Neuronal stem cell (in vitro differentiated cells): ENCODE data around the gene THRA.

Source experiments
- DNase-seq: peaks from one replicate; pipeline ENCODE4 v3.0.0-alpha.2; 2013; ENCODE audit warnings: low spot score
- H2AFZ ChIP-seq: one replicate; pipeline ENCODE4 v1.6.1; 2013; ENCODE audit warnings: mild to moderate bottlenecking, low read length, inconsistent platforms
- H2AK5ac ChIP-seq: 2 replicates; pipeline ENCODE4 v1.6.1; 2013; ENCODE audit warnings: low read depth, mild to moderate bottlenecking, inconsistent platforms, low read length, moderate library complexity, mixed read lengths
- H2BK120ac ChIP-seq: 2 replicates; pipeline ENCODE4 v1.6.1; 2013; ENCODE audit warnings: low read depth, mild to moderate bottlenecking, inconsistent platforms, low read length, moderate library complexity, mixed read lengths
- H2BK12ac ChIP-seq: one replicate; pipeline ENCODE4 v1.6.1; 2013; ENCODE audit warnings: low read length, inconsistent platforms
- H2BK15ac ChIP-seq: 2 replicates; pipeline ENCODE4 v1.6.1; 2013; ENCODE audit warnings: mild to moderate bottlenecking, low read length, inconsistent platforms, mixed read lengths
- H2BK5ac ChIP-seq: one replicate; pipeline ENCODE4 v1.6.1; 2013; ENCODE audit warnings: inconsistent platforms, mild to moderate bottlenecking, low read length, moderate library complexity
- H3K14ac ChIP-seq: one replicate; pipeline ENCODE4 v1.6.1; 2013; ENCODE audit warnings: low read length, inconsistent platforms
- H3K18ac ChIP-seq: 2 replicates; pipeline ENCODE4 v1.6.1; 2013; ENCODE audit warnings: low read length, inconsistent platforms
- H3K23ac ChIP-seq: 2 replicates; pipeline ENCODE4 v1.6.1; 2013; ENCODE audit warnings: low read depth, mild to moderate bottlenecking, mixed read lengths, low read length, inconsistent platforms; ENCODE audit not compliant: poor library complexity
- H3K27ac ChIP-seq: replicated peaks from 3 replicates; pipeline ENCODE4 v1.5.1; 2013; ENCODE audit warnings: low read length, inconsistent platforms
- H3K27me3 ChIP-seq, 3 experiments: 2 replicates each; pipeline ENCODE4 v1.6.1; 2013; ENCODE audit warnings: low read length in 3 of 3, mild to moderate bottlenecking in 2 of 3, inconsistent platforms in 1 of 3, low read depth in 1 of 3, mixed read lengths in 1 of 3, moderate library complexity in 1 of 3; ENCODE audit not compliant: control insufficient read depth in 3 of 3, insufficient read depth in 3 of 3
- H3K36me3 ChIP-seq, 2 donors: replicated peaks in 1 of 2; 2 replicates each; pipeline ENCODE4 v1.6.1; 2013; ENCODE audit warnings: low read length in 2 of 2; ENCODE audit not compliant: control insufficient read depth in 2 of 2, insufficient read depth in 2 of 2
- H3K4ac ChIP-seq: 2 replicates; pipeline ENCODE4 v1.6.1; 2013; ENCODE audit warnings: inconsistent platforms, mild to moderate bottlenecking, low read length, moderate library complexity
- H3K4me1 ChIP-seq, 2 donors: 1 replicate in 1 of 2; 2 replicates in 1 of 2; pipeline ENCODE4 v1.6.1; 2013; ENCODE audit warnings: low read length in 2 of 2, low read depth in 1 of 2; ENCODE audit not compliant: control insufficient read depth in 2 of 2, insufficient read depth in 1 of 2
- H3K4me2 ChIP-seq: one replicate; pipeline ENCODE4 v1.6.1; 2013; ENCODE audit warnings: mild to moderate bottlenecking, low read length, inconsistent platforms; ENCODE audit not compliant: insufficient read depth, poor library complexity, severe bottlenecking
- H3K4me3 ChIP-seq, 2 donors: 2 replicates each; pipeline ENCODE4 v1.5.1; 2013; ENCODE audit warnings: low read length in 2 of 2, mild to moderate bottlenecking in 2 of 2, inconsistent platforms in 1 of 2, moderate library complexity in 1 of 2
- H3K79me1 ChIP-seq: one replicate; pipeline ENCODE4 v1.6.1; 2013; ENCODE audit warnings: low read depth, mild to moderate bottlenecking, inconsistent platforms, low read length, moderate library complexity
- H3K9ac ChIP-seq: one replicate; pipeline ENCODE4 v1.6.1; 2013; ENCODE audit warnings: mild to moderate bottlenecking, low read depth, low read length, inconsistent platforms; ENCODE audit not compliant: poor library complexity
- H3K9me3 ChIP-seq, 2 donors: replicated peaks in 1 of 2; 2 replicates each; pipeline versions ENCODE3 to v1.6.1; 2013; ENCODE audit warnings: low read length in 2 of 2, mild to moderate bottlenecking in 2 of 2, inconsistent platforms in 1 of 2, low read depth in 1 of 2, mixed read lengths in 1 of 2, moderate library complexity in 1 of 2; ENCODE audit not compliant: control insufficient read depth in 2 of 2, insufficient read depth in 1 of 2
- H4K8ac ChIP-seq: one replicate; pipeline ENCODE4 v1.6.1; 2013; ENCODE audit warnings: low read depth, mild to moderate bottlenecking, inconsistent platforms, low read length, moderate library complexity
- H4K91ac ChIP-seq: one replicate; pipeline ENCODE4 v1.6.1; 2013; ENCODE audit warnings: low read length, low read depth, mild to moderate bottlenecking, inconsistent platforms; ENCODE audit not compliant: poor library complexity
- WGBS, 2 donors: extraction: QIAGEN DNeasy Blood & Tissue Kit; methylation state at CpG; one replicate each; pipeline ENCODE4 v1.1.7; 2013; ENCODE audit warnings: missing lambda C conversion rate in 2 of 2, mixed read lengths in 1 of 2; ENCODE audit not compliant: insufficient read length in 2 of 2, insufficient replicate concordance in 1 of 2; ENCODE audit errors: extremely low coverage in 2 of 2; 5-methylcytosine and 5-hydroxymethylcytosine counted together

THRA gene

DNA sequence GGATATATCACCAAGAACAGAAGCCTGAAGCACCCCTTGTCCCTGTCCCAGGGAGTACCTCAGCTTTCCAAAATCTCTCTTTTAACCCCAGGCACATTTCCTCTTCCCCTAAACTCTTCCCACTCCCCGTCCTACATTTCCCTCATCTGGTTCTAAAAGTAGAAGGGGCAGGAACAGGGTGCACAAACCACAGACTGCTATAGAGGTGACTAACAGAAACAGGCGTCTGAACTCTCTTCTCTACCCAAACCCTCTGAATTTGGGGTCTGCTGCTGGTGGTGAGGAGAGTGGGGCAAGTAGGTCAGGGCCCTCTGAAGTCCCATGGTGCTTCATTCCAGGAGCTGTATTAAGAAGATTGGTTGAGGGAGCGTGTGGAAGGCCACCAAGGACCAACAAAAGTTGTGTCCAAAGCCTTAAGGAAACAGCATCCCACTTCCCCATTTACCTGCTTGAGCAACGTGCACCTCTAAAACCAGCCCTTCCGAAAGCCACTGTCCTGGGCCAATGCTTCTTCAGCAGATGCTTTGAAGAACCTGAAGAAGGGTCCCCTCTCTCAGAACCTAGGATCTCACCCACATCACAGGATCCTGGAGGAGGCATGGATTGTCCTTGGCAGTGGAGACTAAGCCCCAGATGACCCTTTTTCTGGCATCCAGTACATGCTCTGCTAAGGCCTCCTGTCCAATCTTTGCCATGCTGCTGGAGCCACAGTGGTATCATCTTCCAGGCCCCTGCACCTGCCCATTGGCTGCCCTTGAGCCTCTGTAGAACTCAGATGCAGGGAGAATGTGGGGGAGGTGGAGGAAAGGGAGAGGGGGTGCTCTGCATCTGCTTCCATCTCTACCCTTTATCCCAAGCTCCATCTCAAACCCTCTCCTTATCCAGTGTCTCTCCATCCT, 43.3 kb downstream of the THRA start:
- H3K9ac ChIP-seq: no peak overlapping the region
- H3K23ac ChIP-seq: no peak overlapping the region
- no peak overlapping the region for H2BK5ac ChIP-seq
- peak overlapping the region; percentile 62 for H2BK15ac ChIP-seq
- H3K27ac ChIP-seq: no peak overlapping the region
- no peak overlapping the region for H3K4ac ChIP-seq
- H3K18ac ChIP-seq: peak overlapping the region; percentile 78
- H4K8ac ChIP-seq: no peak overlapping the region
- H3K9me3 ChIP-seq: no peaks in the 10 kb centered on the region
- no peaks in the 10 kb centered on the region for H3K27me3 ChIP-seq
- WGBS, 2 donors: 100% methylated on average over 1 of the region's 5 CpGs; no CpG with 5 or more reads in 1 of the 2 donors
- no peak overlapping the region for H3K4me2 ChIP-seq
- H3K4me3 ChIP-seq: no peak overlapping the region
- H3K36me3 ChIP-seq: no peaks in the 10 kb centered on the region
- no peaks in the 10 kb centered on the region for H3K79me1 ChIP-seq
- H2BK120ac ChIP-seq: no peak overlapping the region
- H2AFZ ChIP-seq: peak overlapping the region; percentile 84
- no peak overlapping the region for H4K91ac ChIP-seq
- H3K14ac ChIP-seq: no peak overlapping the region
- peaks cover 37 to 58% of the 10 kb centered on the region in 2 donors for H3K4me1 ChIP-seq
- DNase-seq: no peak
- peak overlapping the region; percentile 42 for H2BK12ac ChIP-seq
- peak overlapping the region; percentile 48 for H2AK5ac ChIP-seq

DNA sequence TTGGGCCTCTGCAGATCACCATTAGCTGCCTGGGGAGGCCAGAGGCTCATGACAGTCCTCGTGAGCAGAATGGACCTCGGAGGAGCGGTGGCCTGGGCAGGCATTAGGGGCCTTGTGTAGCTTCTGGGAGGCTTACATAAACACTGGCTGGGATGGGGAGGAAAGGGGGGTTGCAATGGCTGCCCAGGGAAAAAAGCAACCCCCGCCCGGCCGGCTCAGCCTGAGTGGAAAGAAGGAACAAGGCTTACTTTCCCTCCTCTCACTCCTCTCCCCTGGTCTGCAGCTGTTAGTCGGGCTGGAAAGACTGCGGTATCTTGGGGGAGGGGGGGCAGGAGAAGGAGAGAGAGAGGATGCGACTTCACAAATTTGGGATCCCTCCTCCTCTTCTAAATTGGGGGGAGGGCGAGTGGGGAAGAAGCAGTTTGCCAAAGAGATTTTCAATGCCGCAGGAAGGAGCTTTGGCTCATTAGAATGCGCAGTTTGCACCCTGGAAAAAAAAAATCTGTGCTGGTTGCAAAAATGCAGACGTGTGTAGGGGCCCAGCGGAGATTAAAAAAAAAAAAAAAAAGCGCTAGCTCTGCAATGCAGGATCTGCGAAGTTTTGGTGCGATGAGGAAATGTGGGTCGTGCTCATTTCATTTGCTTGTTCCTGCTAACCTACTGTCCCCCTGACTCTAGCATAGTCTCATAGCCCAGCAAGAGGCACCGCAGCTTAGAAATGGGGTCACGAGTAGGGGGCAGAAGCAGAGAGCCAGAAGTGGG, 44.2 kb downstream of the THRA start:
- Histone ChIP-seq H2AK5ac (peak overlapping the region; percentile 11), H3K27me3 (no peaks in the 10 kb centered on the region), H4K8ac (no peak overlapping the region), H4K91ac (no peak overlapping the region), H3K4me3 (peak overlapping the region in 1 of 2 donors; percentile 5), H3K36me3 (no peaks in the 10 kb centered on the region), H3K27ac (no peak overlapping the region), H2BK120ac (no peak overlapping the region), H3K23ac (no peak overlapping the region), H2BK12ac (no peak overlapping the region), H3K9ac (no peak overlapping the region), H3K4me1 (peaks cover 41 to 61% of the 10 kb centered on the region in 2 donors), H2AFZ (peak overlapping the region; percentile 84), H2BK5ac (no peak overlapping the region), H3K14ac (no peak overlapping the region), H3K9me3 (no peaks in the 10 kb centered on the region), H2BK15ac (no peak overlapping the region), H3K79me1 (peaks cover 1% of the 10 kb centered on the region), H3K4me2 (no peak overlapping the region), H3K4ac (no peak overlapping the region), H3K18ac (peak overlapping the region; percentile 78)
- no CpG with 5 or more reads among the region's 20 CpGs for WGBS, 2 donors
- DNase-seq: no peak

DNA sequence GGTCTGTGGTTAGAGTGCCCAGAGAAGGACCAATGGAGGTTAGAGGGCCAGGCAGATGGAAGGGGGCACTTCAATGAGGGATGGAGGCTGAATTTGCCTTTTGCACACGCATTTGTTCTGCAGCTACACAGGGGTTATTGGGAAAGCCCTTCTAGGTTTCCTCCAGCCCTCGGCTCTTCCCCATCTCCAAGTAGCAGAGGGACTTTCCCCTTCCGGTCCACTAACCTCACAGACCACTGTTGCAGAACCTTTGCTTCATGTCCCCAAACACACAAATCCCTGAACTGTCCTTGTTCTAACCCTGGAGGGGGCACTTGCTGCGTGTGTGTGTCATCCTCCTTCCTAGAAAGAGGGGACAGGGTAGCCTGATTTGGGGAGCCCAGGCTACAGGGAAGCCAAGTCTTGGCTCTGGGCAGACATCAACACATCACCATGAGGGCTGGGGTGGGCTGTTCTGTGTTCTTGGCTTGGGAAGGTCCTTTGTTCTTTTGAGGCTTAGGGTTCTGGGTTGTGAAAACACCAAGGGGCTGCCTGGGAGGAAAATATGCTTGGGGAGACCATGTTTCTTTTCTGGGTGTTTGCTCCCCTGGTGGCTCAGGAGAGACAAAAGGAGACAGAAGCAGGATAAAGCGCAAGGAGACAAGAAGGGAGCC, 44.9 kb downstream of the THRA start:
- Histone ChIP-seq H2AK5ac (peak overlapping the region; percentile 63), H2BK12ac (peak overlapping the region; percentile 64), H3K27me3 (no peaks in the 10 kb centered on the region), H3K4me3 (no peak overlapping the region), H3K4me1 (peaks cover 42 to 68% of the 10 kb centered on the region in 2 donors), H3K18ac (peak overlapping the region; percentile 78), H3K9me3 (no peaks in the 10 kb centered on the region), H3K14ac (no peak overlapping the region), H3K4me2 (no peak overlapping the region), H2BK120ac (no peak overlapping the region), H3K23ac (peak overlapping the region; percentile 26), H4K91ac (no peak overlapping the region), H3K79me1 (peaks cover 1% of the 10 kb centered on the region), H2AFZ (peak overlapping the region; percentile 84), H3K4ac (peak overlapping the region; percentile 79), H4K8ac (no peak overlapping the region), H3K36me3 (no peaks in the 10 kb centered on the region), H2BK15ac (peak overlapping the region; percentile 61), H2BK5ac (no peak overlapping the region), H3K9ac (no peak overlapping the region), H3K27ac (peak overlapping the region; percentile 12)
- WGBS, 2 donors: no CpG with 5 or more reads among the region's 5 CpGs
- DNase-seq: no peak
